Measurements from ENCODE around the gene SULT4A1.
"Not testable (repeated sequence)": the region's sequence is repeated elsewhere in the genome, so short reads cannot be mapped to it uniquely, and the experiment has no call there.

The SULT4A1 gene

GRCh38 chr22:43862074-43862881 is at the start of gene SULT4A1:
Gene SULT4A1 (minus strand): TSS chr22:43862513. CDS start chr22:43862382, 131 bp downstream.
- peak; percentile 35 for FAIRE-seq
- peak; percentile 75 for DNase-seq (ENCODE audit: low spot score)

GRCh38 chr22:43911351-43911750 is 49.0 kb upstream of the SULT4A1 start:
- DNase-seq (ENCODE audit: low spot score) (no peak), FAIRE-seq (no peak)

GRCh38 chr22:43910178-43910695 is 47.9 kb upstream of the SULT4A1 start:
- FAIRE-seq = no peak
- peak; percentile 46 for DNase-seq (ENCODE audit: low spot score)

GRCh38 chr22:43909708-43910107 is 47.4 kb upstream of the SULT4A1 start:
- FAIRE-seq = peak; percentile 27
- DNase-seq (ENCODE audit: low spot score) = no peak

GRCh38 chr22:43905681-43906080 is 43.4 kb upstream of the SULT4A1 start:
- DNase-seq (ENCODE audit: low spot score) (no peak), FAIRE-seq (no peak)

GRCh38 chr22:43904412-43904811 is 42.1 kb upstream of the SULT4A1 start:
- DNase-seq (ENCODE audit: low spot score); FAIRE-seq: not testable (repeated sequence)

- not testable (repeated sequence) for DNase-seq (ENCODE audit: low spot score); FAIRE-seq
Measured at GRCh38 chr22:43903033-43903432, 40.7 kb upstream of the SULT4A1 start.

GRCh38 chr22:43901976-43902643 is 39.8 kb upstream of the SULT4A1 start:
- FAIRE-seq (no peak), DNase-seq (ENCODE audit: low spot score) (no peak)

- FAIRE-seq = no peak
- no peak for DNase-seq (ENCODE audit: low spot score)
Measured at GRCh38 chr22:43900206-43900605, 37.9 kb upstream of the SULT4A1 start.

GRCh38 chr22:43897751-43898261 is 35.5 kb upstream of the SULT4A1 start:
- DNase-seq (ENCODE audit: low spot score) (peak; percentile 50), FAIRE-seq (peak; percentile 71)

- DNase-seq (ENCODE audit: low spot score) = no peak
- FAIRE-seq = no peak
Measured at GRCh38 chr22:43895986-43896645, 33.8 kb upstream of the SULT4A1 start.

GRCh38 chr22:43894122-43894521 is 31.8 kb upstream of the SULT4A1 start:
- DNase-seq (ENCODE audit: low spot score) (no peak), FAIRE-seq (no peak)

- FAIRE-seq = no peak
- no peak for DNase-seq (ENCODE audit: low spot score)
Measured at GRCh38 chr22:43893266-43893665, 31.0 kb upstream of the SULT4A1 start.

- no peak for FAIRE-seq
- no peak for DNase-seq (ENCODE audit: low spot score)
Measured at GRCh38 chr22:43892183-43892894, 30.0 kb upstream of the SULT4A1 start.

- no peak for DNase-seq (ENCODE audit: low spot score)
- FAIRE-seq = no peak
Measured at GRCh38 chr22:43891360-43892182, 29.3 kb upstream of the SULT4A1 start, which contains the start of gene PNPLA5. Gene PNPLA5 (minus strand): TSS chr22:43892013. CDS start chr22:43891880, 133 bp downstream.

GRCh38 chr22:43890901-43891331 is 28.6 kb upstream of the SULT4A1 start:
- FAIRE-seq = no peak
- DNase-seq (ENCODE audit: low spot score) = no peak

- DNase-seq (ENCODE audit: low spot score) = no peak
- no peak for FAIRE-seq
Measured at GRCh38 chr22:43889860-43890253, 27.5 kb upstream of the SULT4A1 start.

GRCh38 chr22:43889201-43889859 is 27.0 kb upstream of the SULT4A1 start:
- FAIRE-seq (no peak), DNase-seq (ENCODE audit: low spot score) (no peak)

GRCh38 chr22:43888740-43889139 is 26.4 kb upstream of the SULT4A1 start:
- DNase-seq (ENCODE audit: low spot score) (no peak), FAIRE-seq (no peak)
